ENCODE results near the gene B9D1.

The B9D1 gene

GRCh38 chr17:19388791-19389785, 26.6 kb upstream of the B9D1 start:
- no peak for DNase-seq (ENCODE audit: low spot score)

GRCh38 chr17:19387921-19388521, 25.5 kb upstream of the B9D1 start:
- no peak for DNase-seq (ENCODE audit: low spot score)

- no peak for DNase-seq (ENCODE audit: low spot score)
Observed at GRCh38 chr17:19386974-19387920, 24.7 kb upstream of the B9D1 start, which contains the start of gene MFAP4. Gene MFAP4 (minus strand): TSS chr17:19387190. CDS start chr17:19387155, 35 bp downstream.

- no peak for DNase-seq (ENCODE audit: low spot score)
Observed at GRCh38 chr17:19386051-19386929, 23.8 kb upstream of the B9D1 start.

DNA sequence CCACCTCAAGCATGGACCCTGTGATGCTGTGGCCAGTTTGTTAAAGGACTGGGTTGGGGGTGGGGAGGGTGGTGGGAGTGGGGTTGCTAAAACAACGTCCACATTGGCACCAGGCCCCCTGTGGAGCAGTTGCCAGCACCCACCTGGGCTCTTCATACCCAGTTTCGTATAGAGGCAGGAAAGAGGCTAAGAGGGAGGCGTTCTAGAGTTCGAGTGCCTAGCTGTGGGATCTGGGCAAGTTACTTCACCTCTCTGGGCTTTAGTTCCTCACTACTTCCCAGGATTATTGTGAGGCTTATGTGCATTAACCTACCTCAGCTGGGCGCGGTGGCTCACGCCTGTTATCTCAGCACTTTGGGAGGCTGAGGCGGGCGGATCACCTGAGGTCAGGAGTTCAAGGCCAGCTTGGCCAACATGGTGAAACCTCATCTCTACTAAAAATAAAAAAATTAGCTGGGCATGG, 23.0 kb upstream of the B9D1 start:
- no peak for DNase-seq (ENCODE audit: low spot score)

GRCh38 chr17:19384723-19385391, 22.3 kb upstream of the B9D1 start:
- DNase-seq (ENCODE audit: low spot score) = no peak

GRCh38 chr17:19383681-19384470, 21.4 kb upstream of the B9D1 start:
- no peak for DNase-seq (ENCODE audit: low spot score)

DNA sequence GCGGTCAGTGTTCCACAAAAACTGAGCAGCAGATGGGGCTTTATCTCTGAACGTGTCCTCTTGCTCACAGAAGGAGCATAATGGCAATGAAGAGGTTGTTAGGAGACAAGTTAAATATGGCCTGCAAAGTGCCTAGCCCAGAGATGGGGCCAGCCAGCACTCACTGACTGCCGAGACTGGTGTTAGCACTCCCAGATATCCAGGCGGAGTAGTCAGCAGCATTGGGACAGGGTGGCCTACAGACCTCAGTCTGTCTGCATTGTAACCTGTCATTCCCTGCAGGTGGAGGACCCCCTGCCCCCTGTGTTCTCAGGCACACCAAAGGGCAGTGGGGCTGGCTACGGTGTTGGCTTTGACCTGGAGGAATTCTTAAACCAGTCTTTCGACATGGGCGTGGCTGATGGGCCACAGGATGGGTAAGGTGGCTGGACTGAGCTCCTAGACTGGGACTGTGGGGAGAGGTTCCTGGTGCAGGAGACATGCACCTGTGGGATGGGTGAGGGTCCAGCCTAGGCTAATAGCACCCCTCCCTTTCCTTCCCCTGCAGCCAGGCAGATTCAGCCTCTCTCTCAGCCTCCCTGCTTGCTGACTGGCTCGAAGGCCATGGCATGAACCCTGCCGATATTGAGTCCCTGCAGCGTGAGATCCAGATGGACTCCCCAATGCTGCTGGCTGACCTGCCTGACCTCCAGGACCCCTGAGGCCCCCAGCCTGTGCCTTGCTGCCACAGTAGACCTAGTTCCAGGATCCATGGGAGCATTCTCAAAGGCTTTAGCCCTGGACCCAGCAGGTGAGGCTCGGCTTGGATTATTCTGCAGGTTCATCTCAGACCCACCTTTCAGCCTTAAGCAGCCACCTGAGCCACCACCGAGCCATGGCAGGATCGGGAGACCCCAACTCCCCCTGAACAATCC, 20.3 kb upstream of the B9D1 start:
- DNase-seq (ENCODE audit: low spot score) = no peak

DNA sequence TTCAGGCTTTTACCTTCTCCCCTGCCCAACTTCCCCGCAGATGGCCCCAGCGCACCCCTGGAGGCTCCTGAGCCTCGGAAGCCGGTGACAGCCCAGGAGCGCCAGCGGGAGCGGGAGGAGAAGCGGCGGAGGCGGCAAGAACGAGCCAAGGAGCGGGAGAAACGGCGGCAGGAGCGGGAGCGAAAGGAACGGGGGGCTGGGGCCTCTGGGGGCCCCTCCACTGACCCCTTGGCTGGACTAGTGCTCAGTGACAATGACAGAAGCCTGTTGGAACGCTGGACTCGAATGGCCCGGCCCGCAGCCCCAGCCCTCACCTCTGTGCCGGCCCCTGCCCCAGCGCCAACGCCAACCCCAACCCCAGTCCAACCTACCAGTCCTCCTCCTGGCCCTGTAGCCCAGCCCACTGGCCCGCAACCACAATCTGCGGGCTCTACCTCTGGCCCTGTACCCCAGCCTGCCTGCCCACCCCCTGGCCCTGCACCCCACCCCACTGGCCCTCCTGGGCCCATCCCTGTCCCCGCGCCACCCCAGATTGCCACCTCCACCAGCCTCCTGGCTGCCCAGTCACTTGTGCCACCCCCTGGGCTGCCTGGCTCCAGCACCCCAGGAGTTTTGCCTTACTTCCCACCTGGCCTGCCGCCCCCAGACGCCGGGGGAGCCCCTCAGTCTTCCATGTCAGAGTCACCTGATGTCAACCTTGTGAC, 19.4 kb upstream of the B9D1 start:
- no peak for DNase-seq (ENCODE audit: low spot score)

DNA sequence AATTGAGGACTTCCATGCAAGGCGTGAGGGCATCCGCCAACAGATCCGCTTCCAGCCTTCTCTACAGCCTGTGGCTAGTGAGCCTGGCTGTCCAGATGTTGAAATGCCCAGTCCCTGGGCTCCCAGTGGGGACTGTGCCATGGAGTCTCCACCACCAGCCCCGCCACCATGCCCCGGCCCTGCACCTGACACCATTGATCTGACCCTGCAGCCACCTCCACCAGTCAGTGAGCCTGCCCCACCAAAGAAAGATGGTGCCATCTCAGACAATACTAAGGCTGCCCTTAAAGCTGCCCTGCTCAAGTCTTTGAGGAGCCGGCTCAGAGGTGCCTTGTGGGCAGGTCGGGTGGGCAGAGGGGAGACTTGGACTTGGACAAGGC, 18.8 kb upstream of the B9D1 start:
- DNase-seq (ENCODE audit: low spot score) = no peak

DNA sequence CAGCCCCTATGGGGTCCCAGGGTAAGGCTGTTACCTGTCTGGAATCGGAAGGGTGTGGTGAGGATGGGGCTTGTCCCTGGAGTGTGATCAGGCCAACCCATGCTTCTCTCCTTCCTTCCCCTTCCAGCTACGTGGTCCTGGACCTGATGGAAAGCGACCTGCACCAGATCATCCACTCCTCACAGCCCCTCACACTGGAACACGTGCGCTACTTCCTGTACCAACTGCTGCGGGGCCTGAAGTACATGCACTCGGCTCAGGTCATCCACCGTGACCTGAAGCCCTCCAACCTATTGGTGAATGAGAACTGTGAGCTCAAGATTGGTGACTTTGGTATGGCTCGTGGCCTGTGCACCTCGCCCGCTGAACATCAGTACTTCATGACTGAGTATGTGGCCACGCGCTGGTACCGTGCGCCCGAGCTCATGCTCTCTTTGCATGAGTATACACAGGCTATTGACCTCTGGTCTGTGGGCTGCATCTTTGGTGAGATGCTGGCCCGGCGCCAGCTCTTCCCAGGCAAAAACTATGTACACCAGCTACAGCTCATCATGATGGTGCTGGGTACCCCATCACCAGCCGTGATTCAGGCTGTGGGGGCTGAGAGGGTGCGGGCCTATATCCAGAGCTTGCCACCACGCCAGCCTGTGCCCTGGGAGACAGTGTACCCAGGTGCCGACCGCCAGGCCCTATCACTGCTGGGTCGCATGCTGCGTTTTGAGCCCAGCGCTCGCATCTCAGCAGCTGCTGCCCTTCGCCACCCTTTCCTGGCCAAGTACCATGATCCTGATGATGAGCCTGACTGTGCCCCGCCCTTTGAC, 18.2 kb upstream of the B9D1 start:
- no peak for DNase-seq (ENCODE audit: low spot score)

DNA sequence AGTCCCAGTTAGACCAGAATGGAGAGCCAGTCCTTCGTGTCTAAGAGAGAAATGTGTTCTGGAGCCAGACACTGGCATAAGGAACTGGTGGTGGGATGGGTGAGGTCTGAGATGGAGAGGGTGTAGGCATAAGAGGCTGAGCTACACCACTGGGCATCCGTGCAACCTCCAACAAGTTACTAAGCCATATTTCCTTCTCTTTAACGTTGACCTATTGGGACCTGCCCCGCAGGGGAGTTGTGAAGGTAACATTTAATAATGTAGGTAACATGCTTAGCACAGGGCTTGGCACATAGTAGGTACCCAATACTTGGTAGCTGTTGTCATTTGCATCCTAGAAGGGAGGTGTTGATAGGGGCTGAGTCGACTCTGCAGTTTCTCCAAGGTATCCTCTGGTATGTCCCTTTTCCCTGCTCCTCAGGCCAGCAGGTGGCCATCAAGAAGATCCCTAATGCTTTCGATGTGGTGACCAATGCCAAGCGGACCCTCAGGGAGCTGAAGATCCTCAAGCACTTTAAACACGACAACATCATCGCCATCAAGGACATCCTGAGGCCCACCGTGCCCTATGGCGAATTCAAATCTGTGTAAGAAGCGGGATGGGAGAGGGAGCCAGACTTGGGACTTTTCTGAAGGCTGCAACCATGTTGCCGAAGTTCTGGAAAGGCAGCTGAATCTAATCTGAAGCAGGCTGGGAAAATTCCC, 17.0 kb upstream of the B9D1 start:
- DNase-seq (ENCODE audit: low spot score) = no peak

DNA sequence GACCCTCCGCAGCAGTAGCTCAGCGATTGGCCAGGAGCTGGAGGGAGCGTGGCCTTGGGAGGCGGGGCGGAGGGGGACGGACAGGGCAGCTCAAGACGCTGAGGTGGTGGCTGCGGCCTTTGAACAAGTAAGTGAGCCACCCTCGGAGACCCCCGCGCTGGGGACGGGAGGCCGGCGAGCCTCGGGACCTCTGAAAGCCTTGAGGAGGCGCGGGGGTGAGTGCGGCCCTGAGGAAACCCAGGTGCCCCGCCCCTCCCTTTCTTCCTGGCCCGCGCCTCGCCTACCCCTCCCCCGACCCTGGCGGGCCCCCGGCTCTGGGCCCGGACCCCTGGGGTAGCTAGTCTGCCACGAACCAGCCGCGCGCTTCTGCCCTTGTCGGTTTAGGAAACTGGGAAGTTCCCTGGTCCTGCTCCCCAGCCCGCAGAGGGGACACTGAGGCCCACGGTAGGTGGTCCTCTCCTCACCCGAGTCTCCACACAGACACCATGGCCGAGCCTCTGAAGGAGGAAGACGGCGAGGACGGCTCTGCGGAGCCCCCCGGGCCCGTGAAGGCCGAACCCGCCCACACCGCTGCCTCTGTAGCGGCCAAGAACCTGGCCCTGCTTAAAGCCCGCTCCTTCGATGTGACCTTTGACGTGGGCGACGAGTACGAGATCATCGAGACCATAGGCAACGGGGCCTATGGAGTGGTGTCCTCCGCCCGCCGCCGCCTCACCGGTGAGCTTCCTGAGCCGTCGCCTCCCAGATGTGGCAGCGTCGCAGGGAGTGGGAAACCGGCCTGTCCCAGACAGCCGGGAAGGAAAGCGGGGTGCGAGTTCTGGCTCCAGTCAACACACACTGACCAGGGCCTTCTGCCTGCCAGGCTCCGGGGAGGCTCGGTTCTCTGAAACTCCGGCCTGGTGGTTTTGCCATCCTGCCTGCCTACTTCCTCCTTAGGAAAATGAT, 16.2 kb upstream of the B9D1 start, which contains the start of gene MAPK7:
TSS of gene MAPK7 (plus strand) at position 83 of the 945 bp plus-strand sequence. CDS start at position 486, 403 bp downstream.
- no peak for DNase-seq (ENCODE audit: low spot score)

- DNase-seq (ENCODE audit: low spot score) = peak; percentile 99
Observed at GRCh38 chr17:19377602-19378415, 15.3 kb upstream of the B9D1 start.
